A673 (cell line): ENCODE data around the gene ASIC2. TPM values are rescaled to one million over a fixed set of nuclear protein-coding genes. Genes with fewer than 3 reads are reported as not detected.

Experiments
- BruUV-seq: library from RNA; stranded (reverse); fragments of 400-500 nt; replicated peaks from 2 replicates; lab custom pipeline; 2021; lab: Mats Ljungman, UMichigan
- CTCF ChIA-PET: fragments of 300-600 bp; sonication (Branson Sonifier 250); formaldehyde crosslinking; loops from one replicate; lab custom pipeline; 2022; ENCODE audit warnings: antibody characterized with exemption; lab: Charles Lee
- POLR2A ChIA-PET: fragments of 300-600 bp; sonication (Branson Sonifier 250); formaldehyde crosslinking; loops from one replicate; lab custom pipeline; 2022; ENCODE audit warnings: antibody characterized with exemption; ENCODE audit not compliant: low non-redundant PET; lab: Charles Lee
- DNase-seq: peaks from one replicate; pipeline ENCODE4 v3.0.0-alpha.2; 2015; ENCODE audit warnings: low spot score
- H3K27ac ChIP-seq: fragments of 200-600 bp; sonication (generic); 2 replicates; pipeline ENCODE4 v1.5.1; 2016; ENCODE audit warnings: mixed run types, low read depth, mild to moderate bottlenecking, mixed read lengths, antibody characterized with exemption, low read length; ENCODE audit not compliant: poor library complexity, severe bottlenecking
- H3K27me3 ChIP-seq: fragments of 200-600 bp; sonication (generic); replicated peaks from 2 replicates; pipeline ENCODE4 v1.6.1; 2017; ENCODE audit warnings: mixed run types, low read depth, mild to moderate bottlenecking, mixed read lengths, antibody characterized with exemption, low read length; ENCODE audit not compliant: insufficient read depth, poor library complexity
- H3K36me3 ChIP-seq: fragments of 200-600 bp; sonication (generic); 2 replicates; pipeline ENCODE4 v1.6.1; 2016; ENCODE audit warnings: mixed run types, mild to moderate bottlenecking, mixed read lengths, antibody characterized with exemption, low read length; ENCODE audit not compliant: insufficient read depth, poor library complexity, severe bottlenecking
- H3K4me1 ChIP-seq: fragments of 200-600 bp; sonication (generic); 2 replicates; pipeline ENCODE4 v1.6.1; 2017; ENCODE audit warnings: mixed run types, mild to moderate bottlenecking, mixed read lengths, antibody characterized with exemption, low read length; ENCODE audit not compliant: insufficient read depth, poor library complexity, severe bottlenecking
- H3K4me3 ChIP-seq: fragments of 200-600 bp; sonication (generic); 2 replicates; pipeline ENCODE4 v1.5.1; 2016; ENCODE audit warnings: low read depth, mixed run types, mild to moderate bottlenecking, mixed read lengths, low read length; ENCODE audit not compliant: poor library complexity, severe bottlenecking
- H3K9me3 ChIP-seq: fragments of 200-600 bp; sonication (generic); 2 replicates; pipeline ENCODE4 v1.6.1; 2016; ENCODE audit warnings: mixed run types, low read depth, mild to moderate bottlenecking, mixed read lengths, antibody characterized with exemption, low read length; ENCODE audit not compliant: poor library complexity, severe bottlenecking
- CTCF ChIP-seq: fragments of 300-800, 200-600 bp; sonication (generic); conservative IDR thresholded peaks from 2 replicates; pipeline ENCODE4 v1.5.1; 2017; ENCODE audit warnings: low read depth, mild to moderate bottlenecking, antibody characterized with exemption, low read length, moderate library complexity, mixed read lengths
- EZH2 ChIP-seq: fragments of 200-600 bp; sonication (generic); IDR thresholded peaks from 2 replicates; pipeline ENCODE4 v1.6.1; 2017; ENCODE audit warnings: borderline replicate concordance, low read depth, mild to moderate bottlenecking, mixed read lengths, antibody characterized with exemption, low read length; ENCODE audit not compliant: poor library complexity, severe bottlenecking
- intact Hi-C: fragments of 100-400 bp; cut with micrococcal nuclease; formaldehyde crosslinking; loops from one replicate; pipeline ENCODE4 v1.10.0; 2022; ENCODE audit not compliant: unreplicated experiment
- total RNA-seq: library from RNA; stranded (reverse); gene quantifications from 2 replicates; pipeline ENCODE4 v1.2.3, GENCODE V29; 2021

The ASIC2 gene
- total RNA-seq, 1 experiment from 2014 or later = 8.6 TPM

DNA sequence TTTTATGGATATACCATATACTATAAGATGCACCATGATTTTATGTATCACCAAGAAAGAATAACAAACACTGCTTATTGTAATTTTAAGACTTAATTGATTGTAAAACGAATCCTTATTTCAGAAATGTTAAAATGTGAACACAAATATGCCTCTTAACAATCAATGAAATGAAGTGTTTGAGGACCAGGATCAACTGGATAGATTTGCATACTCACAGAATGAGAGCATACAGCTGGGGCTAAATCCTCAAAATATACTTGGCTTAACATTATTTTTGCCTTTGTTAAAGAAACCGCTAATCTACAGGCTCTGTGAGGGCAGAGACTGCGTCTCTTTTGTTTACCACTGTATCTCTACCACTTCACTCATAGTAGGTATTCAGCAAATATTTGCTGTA, 207.8 kb downstream of the ASIC2 start:
- ChIA-PET POLR2A (no interaction called here), CTCF (no interaction called here)
- Histone ChIP-seq H3K27me3 (no peaks in the 10 kb centered on the region), H3K27ac (no peak overlapping the region), H3K36me3 (no peaks in the 10 kb centered on the region), H3K9me3 (no peaks in the 10 kb centered on the region), H3K4me1 (no peaks in the 10 kb centered on the region), H3K4me3 (no peak overlapping the region)
- no peak for DNase-seq
- no peak for TF ChIP-seq EZH2
- no peak for TF ChIP-seq CTCF
- BruUV-seq = no TSS peak
- intact Hi-C loops = no loop called here

DNA sequence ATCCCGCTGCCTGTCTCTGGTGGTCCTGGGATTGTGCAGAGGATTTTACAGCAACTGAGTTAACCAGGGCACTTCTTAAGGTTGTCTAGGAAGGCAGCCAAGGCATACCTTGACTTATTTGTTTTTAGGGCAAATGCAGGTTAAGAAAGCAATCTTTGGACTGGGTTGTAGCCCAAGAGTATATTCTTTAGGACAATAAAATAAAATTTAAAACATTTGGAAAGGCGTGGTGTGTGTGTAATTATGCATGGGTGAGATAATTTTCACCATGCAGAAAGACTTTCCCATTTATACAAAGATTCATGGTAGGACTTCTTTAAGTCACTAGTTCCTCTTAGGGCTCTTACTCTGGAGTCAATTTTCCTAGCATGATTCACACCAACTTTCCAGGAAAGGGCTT, 208.3 kb downstream of the ASIC2 start:
- DNase-seq = no peak
- Histone ChIP-seq H3K27me3 (no peaks in the 10 kb centered on the region), H3K36me3 (no peaks in the 10 kb centered on the region), H3K9me3 (no peaks in the 10 kb centered on the region), H3K4me3 (no peak overlapping the region), H3K4me1 (no peaks in the 10 kb centered on the region), H3K27ac (no peak overlapping the region)
- BruUV-seq = no TSS peak
- intact Hi-C loops = no loop called here
- TF ChIP-seq CTCF (no peak), EZH2 (no peak)
- ChIA-PET POLR2A (no interaction called here), CTCF (no interaction called here)

DNA sequence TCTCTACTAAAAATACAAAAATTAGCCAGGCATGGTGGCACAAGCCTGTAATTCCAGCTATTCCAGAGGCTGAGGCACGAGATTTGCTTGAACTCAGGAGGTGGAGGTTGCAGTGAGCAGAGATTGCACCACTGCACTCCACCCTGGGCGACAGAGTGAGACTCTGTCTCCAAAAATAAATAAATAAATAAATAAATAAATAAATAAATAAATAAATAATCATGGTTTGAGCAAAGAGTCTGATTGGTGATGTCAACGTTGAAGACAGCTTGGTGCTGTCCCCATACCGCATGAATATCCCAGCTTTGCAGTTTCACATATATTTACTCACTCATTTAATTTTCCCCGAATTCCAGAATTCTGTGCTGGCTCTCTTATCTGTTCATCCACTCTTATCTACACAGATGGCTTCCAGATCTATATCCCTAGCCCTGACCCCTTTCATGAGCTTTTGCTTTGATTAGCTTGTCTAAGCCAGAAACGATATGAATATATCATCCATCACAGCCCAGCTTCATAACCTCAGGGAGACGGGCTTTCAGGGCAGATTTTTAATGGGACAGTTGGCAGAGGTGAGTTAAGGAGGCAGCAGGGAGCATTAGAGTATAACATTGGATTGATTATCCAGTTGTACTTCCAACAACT, 210.4 kb downstream of the ASIC2 start:
- POLR2A ChIA-PET = no interaction called here
- H3K9me3 ChIP-seq = no peaks in the 10 kb centered on the region
- DNase-seq = no peak
- no peaks in the 10 kb centered on the region for H3K36me3 ChIP-seq
- TF ChIP-seq EZH2 (no peak), CTCF (no peak)
- BruUV-seq = no TSS peak
- H3K4me1 ChIP-seq = no peaks in the 10 kb centered on the region
- intact Hi-C loops = no loop called here
- H3K27ac ChIP-seq = no peak overlapping the region
- no peak overlapping the region for H3K4me3 ChIP-seq
- no peaks in the 10 kb centered on the region for H3K27me3 ChIP-seq
- CTCF ChIA-PET = no interaction called here
